ENCODE measurements around the gene DYRK2. TPM values are rescaled to one million over a fixed set of nuclear protein-coding genes. Genes with fewer than 3 reads are reported as not detected.
"Not testable (repeated sequence)": the region's sequence is repeated elsewhere in the genome, so short reads cannot be mapped to it uniquely, and the experiment has no call there.

The DYRK2 gene
- total and polyA plus RNA-seq, 2 donors (not counting 3 experiments of a cell fraction or from before 2014, with no cell fraction given), result 4.5 to 11.0 TPM

GRCh38 chr12:67673509-67673908, 25.0 kb downstream of the DYRK2 start:
- FAIRE-seq, result not testable (repeated sequence)

GRCh38 chr12:67674417-67674816, 25.9 kb downstream of the DYRK2 start:
- POLR2A ChIA-PET, result no interaction called here
- Histone ChIP-seq H4K20me1 (replicated peaks; ENCODE audit: control insufficient read depth, extremely low read depth, insufficient read depth, low read length) (no peaks in the 10 kb centered on the region), H3K9me3 (replicated peaks; ENCODE audit: control insufficient read depth, insufficient read depth, low read length) (no peaks in the 10 kb centered on the region), H3K27ac (ENCODE audit: insufficient read depth, low read depth, low read length) (no peak overlapping the region), H3K36me3 (ENCODE audit: control insufficient read depth in 2 of 2, extremely low read depth in 1 of 2, insufficient read depth in 2 of 2, low read length in 2 of 2) (no peaks in the 10 kb centered on the region), H3K27me3 (ENCODE audit: control insufficient read depth in 2 of 2, insufficient read depth in 2 of 2, low read length in 2 of 2) (no peaks in the 10 kb centered on the region), H3K4me2 (ENCODE audit: insufficient read depth, low read length) (no peak overlapping the region), H3K4me3 (replicated peaks in 1 of 3; ENCODE audit: insufficient read depth in 1 of 3, low read depth in 1 of 3, low read length in 3 of 3) (no peak overlapping the region), H3K9me1 (replicated peaks; ENCODE audit: control insufficient read depth, extremely low read depth, insufficient read depth, low read length) (no peaks in the 10 kb centered on the region), H2AFZ (ENCODE audit: low read depth, low read length) (no peak overlapping the region), H3K79me2 (ENCODE audit: control insufficient read depth, insufficient read depth, low read length) (no peaks in the 10 kb centered on the region), H3K9ac (replicated peaks; ENCODE audit: extremely low read depth, insufficient read depth, low read length) (no peak overlapping the region), H3K4me1 (ENCODE audit: control insufficient read depth, extremely low read depth, insufficient read depth, low read length) (no peaks in the 10 kb centered on the region)
- CTCF ChIA-PET, result no interaction called here
- TF ChIP-seq POLR2AphosphoS5 (IDR thresholded peaks at IDR 0.05; ENCODE audit: insufficient read depth, low read depth, low read length) (no peak), MYC (IDR thresholded peaks at IDR 0.05; ENCODE audit: low read depth, low read length) (no peak), MAX (IDR thresholded peaks at IDR 0.05; ENCODE audit: insufficient read depth, insufficient read length) (no peak), JUN (IDR thresholded peaks at IDR 0.05; ENCODE audit: borderline replicate concordance, insufficient read depth, insufficient read length, low read depth) (no peak), CTCF (IDR thresholded peaks at IDR 0.05; ENCODE audit: extremely low read depth in 1 of 2, insufficient read depth in 1 of 2, low read depth in 1 of 2, low read length in 2 of 2) (no peak), FOS (IDR thresholded peaks at IDR 0.05; ENCODE audit: borderline replicate concordance, insufficient read depth, low read length) (no peak), POLR2A (IDR thresholded peaks at IDR 0.05; ENCODE audit: low read depth, low read length) (no peak), GATA2 (IDR thresholded peaks at IDR 0.05; ENCODE audit: insufficient read depth, insufficient read length, low read depth, low read length) (no peak), EZH2 (IDR thresholded peaks at IDR 0.05; ENCODE audit: borderline replicate concordance, low read depth, low read length, severe bottlenecking) (no peak)
- no TSS peak for BruUV-seq (replicated peaks)
- FAIRE-seq, result no peak
- DNase-seq (ENCODE audit: low read depth, low spot score), result no peak
- intact Hi-C loops (cut with micrococcal nuclease) (no loop called here), dilution Hi-C loops (cut with MboI; ENCODE audit: extremely low pct_ligation_motif_present, low sequenced_read_pairs) (no loop called here)

More at GRCh38 chr12:67673509-67673908, 25.0 kb downstream of the DYRK2 start:
- dilution Hi-C loops (cut with MboI; ENCODE audit: extremely low pct_ligation_motif_present, low sequenced_read_pairs); H2AFZ ChIP-seq (ENCODE audit: low read depth, low read length); H3K4me1 ChIP-seq (ENCODE audit: control insufficient read depth, extremely low read depth, insufficient read depth, low read length); H3K9me1 ChIP-seq (replicated peaks; ENCODE audit: control insufficient read depth, extremely low read depth, insufficient read depth, low read length); DNase-seq (ENCODE audit: low read depth, low spot score); H3K4me3 ChIP-seq (replicated peaks in 1 of 3; ENCODE audit: insufficient read depth in 1 of 3, low read depth in 1 of 3, low read length in 3 of 3); H3K79me2 ChIP-seq (ENCODE audit: control insufficient read depth, insufficient read depth, low read length); H3K9ac ChIP-seq (replicated peaks; ENCODE audit: extremely low read depth, insufficient read depth, low read length); H3K36me3 ChIP-seq (ENCODE audit: control insufficient read depth in 2 of 2, extremely low read depth in 1 of 2, insufficient read depth in 2 of 2, low read length in 2 of 2); H3K27ac ChIP-seq (ENCODE audit: insufficient read depth, low read depth, low read length); H3K27me3 ChIP-seq (ENCODE audit: control insufficient read depth in 2 of 2, insufficient read depth in 2 of 2, low read length in 2 of 2); H3K4me2 ChIP-seq (ENCODE audit: insufficient read depth, low read length); H4K20me1 ChIP-seq (replicated peaks; ENCODE audit: control insufficient read depth, extremely low read depth, insufficient read depth, low read length); CTCF ChIA-PET; intact Hi-C loops (cut with micrococcal nuclease); BruUV-seq (replicated peaks); H3K9me3 ChIP-seq (replicated peaks; ENCODE audit: control insufficient read depth, insufficient read depth, low read length); POLR2A ChIA-PET: not testable (repeated sequence)
